Measurements from ENCODE around the gene TSGA10IP. TPM values are rescaled to one million over a fixed set of nuclear protein-coding genes. Genes with fewer than 3 reads are reported as not detected.
A peak's percentile ranks its signal among the peaks of the same experiment; 100 is the strongest.

TSGA10IP gene
- total RNA-seq, 1 experiment from 2014 or later = not detected

DNA sequence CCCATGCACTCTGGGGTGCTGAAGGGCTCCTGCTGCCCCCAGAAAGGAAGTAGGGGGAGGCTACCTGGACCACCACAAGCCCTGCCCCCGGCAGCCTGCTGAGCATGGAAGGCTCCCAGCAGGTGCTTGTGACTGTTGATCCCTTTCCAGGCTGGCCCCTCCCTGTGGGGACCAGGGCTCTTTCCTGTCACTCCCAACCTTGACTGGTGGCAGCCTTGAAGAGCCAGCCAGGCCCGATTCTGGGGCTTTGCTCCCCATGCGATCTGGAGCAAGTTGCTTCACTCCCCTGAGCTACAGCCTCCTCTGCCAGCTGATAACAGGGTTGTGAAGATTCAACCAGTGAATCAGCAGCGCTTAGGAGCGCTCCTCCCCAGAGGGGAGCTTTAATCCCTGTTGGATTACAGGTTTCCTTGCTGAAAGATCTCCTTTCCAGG lies 61.9 kb downstream of the TSGA10IP start:
- peak in 1 of 2 experiments; percentile 36 for DNase-seq
- TF ChIP-seq CTCF (conservative IDR thresholded peaks at IDR 0.05) (no peak), EZH2 (IDR thresholded peaks at IDR 0.05; ENCODE audit: low read depth) (no peak)
- Histone ChIP-seq H3F3A (ENCODE audit: insufficient read depth, low read depth) (peaks cover 70% of the 10 kb centered on the region), H2AFZ (no peak overlapping the region), H3K79me2 (ENCODE audit: low read depth) (peaks cover 22% of the 10 kb centered on the region), H3K9me3 (ENCODE audit: insufficient read depth, low read depth) (no peaks in the 10 kb centered on the region), H3K4me3 (no peak overlapping the region), H4K20me1 (ENCODE audit: insufficient read depth) (no peaks in the 10 kb centered on the region), H3K36me3 (ENCODE audit: low read depth) (peaks cover 12% of the 10 kb centered on the region; the same call in 1 of the 2 replicates), H3K9me2 (ENCODE audit: insufficient read depth) (no peaks in the 10 kb centered on the region), H3K4me2 (no peak overlapping the region), H3K4me1 (replicated peaks; ENCODE audit: insufficient read depth) (peaks cover 32% of the 10 kb centered on the region), H3K27me3 (ENCODE audit: insufficient read depth, low read depth) (no peaks in the 10 kb centered on the region), H3K27ac (no peak overlapping the region)
- ChIA-PET CTCF (no interaction called here), POLR2A (ENCODE audit: unreplicated experiment) (interaction anchor here (0.6 kb wide), 1 partner anchor 117 kb away, joined by 3 read pairs; the partner anchor contains the start of gene CCDC85B)
- no TSS peak for BruUV-seq (replicated peaks)
- intact Hi-C loops (cut with micrococcal nuclease; ENCODE audit: unreplicated experiment) = no loop called here

GRCh38 chr11:66008095-66008467 lies 62.8 kb downstream of the TSGA10IP start:
- peaks cover 68% of the 10 kb centered on the region for H3F3A ChIP-seq (ENCODE audit: insufficient read depth, low read depth)
- no peak overlapping the region for H3K27ac ChIP-seq
- H3K36me3 ChIP-seq (ENCODE audit: low read depth) = peaks cover 12% of the 10 kb centered on the region; the same call in 1 of the 2 replicates
- H4K20me1 ChIP-seq (ENCODE audit: insufficient read depth) = no peaks in the 10 kb centered on the region
- BruUV-seq (replicated peaks) = no TSS peak
- no peaks in the 10 kb centered on the region for H3K9me2 ChIP-seq (ENCODE audit: insufficient read depth)
- peaks cover 19% of the 10 kb centered on the region for H3K79me2 ChIP-seq (ENCODE audit: low read depth)
- H3K4me1 ChIP-seq (replicated peaks; ENCODE audit: insufficient read depth) = peaks cover 38% of the 10 kb centered on the region
- 0 out of 2 replicates have a peak overlapping the region, but pooled peaks have one; percentile 18 for H3K4me2 ChIP-seq
- H3K4me3 ChIP-seq = no peak overlapping the region
- no peaks in the 10 kb centered on the region for H3K27me3 ChIP-seq (ENCODE audit: insufficient read depth, low read depth)
- ChIA-PET CTCF (interaction anchor here (1.1 kb wide), 1 partner anchor 14 kb away, joined by 3 read pairs; no protein-coding TSS in a partner anchor), POLR2A (ENCODE audit: unreplicated experiment) (no interaction called here)
- DNase-seq = no peak
- no peaks in the 10 kb centered on the region for H3K9me3 ChIP-seq (ENCODE audit: insufficient read depth, low read depth)
- intact Hi-C loops (cut with micrococcal nuclease; ENCODE audit: unreplicated experiment) = no loop called here
- no peak overlapping the region for H2AFZ ChIP-seq
- TF ChIP-seq CTCF (conservative IDR thresholded peaks at IDR 0.05) (no peak), EZH2 (IDR thresholded peaks at IDR 0.05; ENCODE audit: low read depth) (no peak)

DNA sequence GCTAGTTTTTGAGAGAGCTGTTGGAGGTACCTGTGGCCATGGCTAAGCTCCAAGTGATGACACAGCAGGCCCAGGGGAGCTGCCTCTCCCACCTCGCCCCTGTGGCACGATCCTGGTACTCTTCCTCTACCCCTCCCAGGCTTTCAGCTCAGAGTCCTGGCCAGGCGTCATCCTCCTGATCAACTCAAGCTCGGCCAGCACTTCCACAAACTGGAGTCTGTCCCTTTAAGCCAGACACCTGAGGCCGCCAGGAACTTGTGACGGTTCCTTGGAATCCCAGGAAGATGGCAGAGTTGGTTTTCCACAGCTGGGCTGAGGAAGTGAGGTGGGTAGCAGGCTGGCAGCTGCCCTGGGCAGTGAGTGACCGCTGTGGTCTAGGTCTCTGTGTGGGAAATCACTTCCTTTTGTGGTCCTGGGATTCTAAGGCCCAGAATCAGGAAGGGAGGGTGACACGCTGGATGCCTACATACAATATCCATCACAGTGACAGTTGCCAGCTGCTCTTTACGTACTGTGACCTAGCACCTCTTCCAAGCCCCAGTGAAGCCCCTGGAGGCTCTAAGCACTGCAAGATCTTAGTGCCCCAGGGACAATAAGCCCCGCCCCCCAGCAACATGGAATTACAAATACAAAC lies 63.3 kb downstream of the TSGA10IP start:
- no peaks in the 10 kb centered on the region for H4K20me1 ChIP-seq (ENCODE audit: insufficient read depth)
- 0 out of 2 replicates have a peak overlapping the region, but pooled peaks have one; percentile 18 for H3K4me2 ChIP-seq
- intact Hi-C loops (cut with micrococcal nuclease; ENCODE audit: unreplicated experiment) = no loop called here
- no peak for TF ChIP-seq CTCF (conservative IDR thresholded peaks at IDR 0.05)
- no peak for TF ChIP-seq EZH2 (IDR thresholded peaks at IDR 0.05; ENCODE audit: low read depth)
- ChIA-PET CTCF (interaction anchor here (0.7 to 1.1 kb wide), 2 partner anchors 14 to 167 kb away, joined by 3 read pairs; no protein-coding TSS in a partner anchor), POLR2A (ENCODE audit: unreplicated experiment) (interaction anchor here (0.6 kb wide), 1 partner anchor 338 kb away, joined by 4 read pairs; no protein-coding TSS in a partner anchor)
- no peak overlapping the region for H2AFZ ChIP-seq
- no peaks in the 10 kb centered on the region for H3K9me3 ChIP-seq (ENCODE audit: insufficient read depth, low read depth)
- peaks cover 14% of the 10 kb centered on the region for H3K79me2 ChIP-seq (ENCODE audit: low read depth)
- H3F3A ChIP-seq (ENCODE audit: insufficient read depth, low read depth) = peaks cover 71% of the 10 kb centered on the region
- peaks cover 38% of the 10 kb centered on the region for H3K4me1 ChIP-seq (replicated peaks; ENCODE audit: insufficient read depth)
- H3K36me3 ChIP-seq (ENCODE audit: low read depth) = peaks cover 12% of the 10 kb centered on the region; the same call in 1 of the 2 replicates
- no peaks in the 10 kb centered on the region for H3K27me3 ChIP-seq (ENCODE audit: insufficient read depth, low read depth)
- H3K9me2 ChIP-seq (ENCODE audit: insufficient read depth) = no peaks in the 10 kb centered on the region
- BruUV-seq (replicated peaks) = no TSS peak
- peak in 1 of 2 experiments; percentile 57 for DNase-seq
- H3K27ac ChIP-seq = no peak overlapping the region
- no peak overlapping the region for H3K4me3 ChIP-seq

Other genes with a start within 250 kb of the TSGA10IP start
- 49.6 and 57.1 TPM in 2 replicates for gene KAT5, start 233.2 kb upstream of the TSGA10IP start, total RNA-seq (2021)
- 31.8 and 42.4 TPM in 2 replicates for gene RNASEH2C, start 224.7 kb upstream of the TSGA10IP start, total RNA-seq (2021)
- 20.8 and 28.0 TPM in 2 replicates for gene AP5B1, start 164.5 kb upstream of the TSGA10IP start, total RNA-seq (2021)
- 10.2 and 10.5 TPM in 2 replicates for gene OVOL1, start 158.4 kb upstream of the TSGA10IP start, total RNA-seq (2021)
- not detected in 2 replicates for gene SNX32, start 111.5 kb upstream of the TSGA10IP start, total RNA-seq (2021)
- 1,598 and 1,798 TPM in 2 replicates for gene CFL1, start 87.3 kb upstream of the TSGA10IP start, total RNA-seq (2021)
- 62.7 and 64.2 TPM in 2 replicates for gene MUS81, start 85.0 kb upstream of the TSGA10IP start, total RNA-seq (2021)
- gene EFEMP2, start 72.7 kb upstream of the TSGA10IP start, total RNA-seq (2021) = 18.1 and 32.3 TPM in 2 replicates
- gene CTSW, start 65.6 kb upstream of the TSGA10IP start, total RNA-seq (2021) = not detected in 2 replicates
- 105 and 141 TPM in 2 replicates for gene FIBP, start 57.0 kb upstream of the TSGA10IP start, total RNA-seq (2021)
- 45.0 and 95.0 TPM in 2 replicates for gene CCDC85B, start 54.8 kb upstream of the TSGA10IP start, total RNA-seq (2021)
- 58.8 and 69.9 TPM in 2 replicates for gene FOSL1, start 45.1 kb upstream of the TSGA10IP start, total RNA-seq (2021)
- 36.5 and 43.9 TPM in 2 replicates for gene C11orf68, start 26.4 kb upstream of the TSGA10IP start, total RNA-seq (2021)
- 196 and 220 TPM in 2 replicates for gene DRAP1, start 26.1 kb upstream of the TSGA10IP start, total RNA-seq (2021)
- gene SART1, start 16.3 kb downstream of the TSGA10IP start, total RNA-seq (2021) = 74.6 and 78.8 TPM in 2 replicates
- 42.9 and 55.2 TPM in 2 replicates for gene EIF1AD, start 56.7 kb downstream of the TSGA10IP start, total RNA-seq (2021)
- 386 and 513 TPM in 2 replicates for gene BANF1, start 57.0 kb downstream of the TSGA10IP start, total RNA-seq (2021)
- gene CST6, start 66.5 kb downstream of the TSGA10IP start, total RNA-seq (2021) = 52.0 and 58.5 TPM in 2 replicates
- gene CATSPER1, start 81.0 kb downstream of the TSGA10IP start, total RNA-seq (2021) = 2.3 and 4.2 TPM in 2 replicates
- gene GAL3ST3, start 103.7 kb downstream of the TSGA10IP start, total RNA-seq (2021) = not detected in 2 replicates
- 221 and 224 TPM in 2 replicates for gene SF3B2, start 106.9 kb downstream of the TSGA10IP start, total RNA-seq (2021)
- gene PACS1, start 124.8 kb downstream of the TSGA10IP start, total RNA-seq (2021) = 100 and 102 TPM in 2 replicates

All from PC-9 (cell line).